Ovary (tissue), 9 donors: Measurements from ENCODE around the gene THRAP3. TPM values are rescaled to one million over a fixed set of nuclear protein-coding genes. Genes with fewer than 3 reads are reported as not detected.

Experiments used
- DNase-seq, 5 donors: peaks; one replicate each; pipeline ENCODE4 v3.0.0-alpha.2; 2019 to 2020
- H3K27ac ChIP-seq, 2 donors: fragments of 200-600 bp; one replicate each; pipeline versions ENCODE4 v1.5.1 to v1.8.0; 2019 to 2022
- H3K27me3 ChIP-seq: fragments of 200-600 bp; one replicate; pipeline ENCODE4 v1.8.0; 2022
- H3K36me3 ChIP-seq: fragments of 200-600 bp; sonication (generic); one replicate; pipeline ENCODE4 v1.5.1; 2019
- H3K4me1 ChIP-seq: one replicate; pipeline ENCODE4 v1.8.1; 2013; ENCODE audit warnings: mild to moderate bottlenecking, moderate library complexity; ENCODE audit not compliant: insufficient read depth
- H3K4me3 ChIP-seq: fragments of 200-600 bp; sonication (generic); one replicate; pipeline ENCODE4 v1.5.1; 2017
- H3K9me3 ChIP-seq, 2 donors: fragments of 200-600 bp in 1 of 2; sonication (generic) in 1 of 2; one replicate each; pipeline versions ENCODE4 v1.5.1 to v1.8.1; 2013 to 2019; ENCODE audit warnings: mild to moderate bottlenecking in 1 of 2, moderate library complexity in 1 of 2
- EP300 ChIP-seq: sonication (generic); formaldehyde crosslinking; IDR thresholded peaks from one replicate; pipeline ENCODE4 v1.6.1; 2017; ENCODE audit warnings: antibody characterized with exemption
- POLR2A ChIP-seq: fragments of 450-650 bp; IDR thresholded peaks from one replicate; pipeline ENCODE4 v1.6.1; 2017; ENCODE audit warnings: antibody characterized with exemption, mild to moderate bottlenecking, moderate library complexity
- WGBS, 3 donors: extraction: QIAGEN DNeasy Blood & Tissue Kit in 1 of 3; methylation state at CpG; one replicate each; pipeline versions ENCODE4 v1.1.5 to v1.1.7; 2013 to 2017; 5-methylcytosine and 5-hydroxymethylcytosine counted together
- intact Hi-C, 4 donors: fragments of 100-400 bp; cut with DNase I; formaldehyde crosslinking; loops; one replicate each; pipeline versions ENCODE4 v1.11.0 to v1.15.1; 2022 to 2023
- polyA plus RNA-seq, 2 donors: library from polyadenylated mRNA; stranded (reverse); fragments of 200-250 nt in 1 of 2; fragments of 350-450 nt in 1 of 2; fragmentation: Illumina TruSeq in 1 of 2; extraction: RNeasy Lipid Tissue Mini Kit (QIAGEN cat#74804) in 1 of 2; gene quantifications; one replicate each; pipeline ENCODE4 v1.2.3, GENCODE V29; 2013 to 2014
- total RNA-seq, 7 donors: library from RNA; depleted of rRNA in 2 of 7; stranded (reverse); fragments of >200 nt in 2 of 7; fragmentation: NEBNext Ultra II Directional in 3 of 7; extraction: Animal tissue kit (Norgen Biotek cat#: 25700) in 3 of 7; gene quantifications; one replicate each; pipeline versions ENCODE4 v1.1.0 to v1.2.4, GENCODE V29; 2016 to 2023
- TF ChIP-seq, protein P1 (sequence below), 3 donors: fragments of 450-650 bp in 2 of 3; fragments of 200-600 bp in 1 of 3; IDR thresholded peaks; one replicate each; pipeline versions ENCODE4 v1.5.1 to v1.8.0; 2016 to 2022; ENCODE audit warnings: antibody characterized with exemption in 3 of 3, mild to moderate bottlenecking in 1 of 3
- donor health status: DM: no; HTN: no; CAD: no; lungs with moderate emphysema.
- donor health status: DM: no; HTN: no; CAD: no.
- donor health status: Bipolar disorder and iron deficiency.
- donor health status: DM: yes; HTN: yes; CAD: no.
- donor health status: DM: no; HTN: no; CAD: no.
- donor health status: DM: yes; HTN: yes; CAD: no.

THRAP3 gene
- total and polyA plus RNA-seq, 9 donors = 40.2 to 109 (median 92.6) TPM

DNA sequence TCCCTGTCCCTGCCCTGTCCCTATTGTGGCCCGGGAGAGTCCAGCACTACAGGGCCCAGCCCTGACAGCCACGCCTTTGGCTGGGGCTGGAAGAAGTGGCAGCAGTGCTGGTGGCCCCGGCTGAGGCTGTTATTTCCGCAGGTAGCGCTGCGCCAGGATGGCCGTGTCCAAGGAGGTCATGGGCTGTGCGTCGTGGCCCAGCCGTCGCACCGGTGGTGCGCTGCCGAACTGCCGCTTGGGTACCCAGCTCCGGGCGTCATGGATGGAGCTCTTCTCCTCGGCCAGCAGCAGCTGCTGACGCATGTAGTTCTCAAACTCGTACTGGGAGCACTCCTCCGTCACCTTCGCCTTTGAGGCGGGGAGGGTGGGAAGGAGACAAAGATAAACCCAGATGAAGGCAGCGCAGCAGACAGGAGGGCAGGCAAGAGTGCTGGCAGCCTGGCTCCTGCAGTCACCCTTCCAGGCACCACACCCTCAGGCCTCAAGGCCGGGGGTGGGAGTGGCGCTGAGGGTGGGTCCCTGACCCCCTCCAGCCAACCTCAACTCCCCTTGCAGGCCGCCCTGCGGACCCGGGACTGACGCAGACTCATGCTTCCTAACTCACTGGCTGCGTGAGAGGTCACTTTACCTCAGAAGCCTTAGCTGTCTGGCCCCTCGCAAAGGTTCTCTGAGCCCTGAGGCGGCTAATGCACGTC is 117.5 kb downstream of the THRAP3 start:
- H3K27ac ChIP-seq = no peak overlapping the region
- intact Hi-C loops = loop anchor here in 3 of 4 donors (5.0 to 10.0 kb wide), 2 partner anchors 73 to 81 kb away; no protein-coding TSS in a partner anchor
- 70 to 82% (median 76%) methylated on average over 34 of the region's 34 CpGs for WGBS, 3 donors
- H3K4me3 ChIP-seq = no peak overlapping the region
- DNase-seq = peak in 1 of 5 donors; percentile 64
- TF ChIP-seq, protein P1, sequence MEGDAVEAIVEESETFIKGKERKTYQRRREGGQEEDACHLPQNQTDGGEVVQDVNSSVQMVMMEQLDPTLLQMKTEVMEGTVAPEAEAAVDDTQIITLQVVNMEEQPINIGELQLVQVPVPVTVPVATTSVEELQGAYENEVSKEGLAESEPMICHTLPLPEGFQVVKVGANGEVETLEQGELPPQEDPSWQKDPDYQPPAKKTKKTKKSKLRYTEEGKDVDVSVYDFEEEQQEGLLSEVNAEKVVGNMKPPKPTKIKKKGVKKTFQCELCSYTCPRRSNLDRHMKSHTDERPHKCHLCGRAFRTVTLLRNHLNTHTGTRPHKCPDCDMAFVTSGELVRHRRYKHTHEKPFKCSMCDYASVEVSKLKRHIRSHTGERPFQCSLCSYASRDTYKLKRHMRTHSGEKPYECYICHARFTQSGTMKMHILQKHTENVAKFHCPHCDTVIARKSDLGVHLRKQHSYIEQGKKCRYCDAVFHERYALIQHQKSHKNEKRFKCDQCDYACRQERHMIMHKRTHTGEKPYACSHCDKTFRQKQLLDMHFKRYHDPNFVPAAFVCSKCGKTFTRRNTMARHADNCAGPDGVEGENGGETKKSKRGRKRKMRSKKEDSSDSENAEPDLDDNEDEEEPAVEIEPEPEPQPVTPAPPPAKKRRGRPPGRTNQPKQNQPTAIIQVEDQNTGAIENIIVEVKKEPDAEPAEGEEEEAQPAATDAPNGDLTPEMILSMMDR (IDR thresholded peaks at IDR 0.05) = no peak
- no peak for TF ChIP-seq EP300
- TF ChIP-seq POLR2A = no peak
- H3K27me3 ChIP-seq = no peaks in the 10 kb centered on the region
- no peaks in the 10 kb centered on the region for H3K36me3 ChIP-seq
- no peaks in the 10 kb centered on the region for H3K4me1 ChIP-seq
- no peaks in the 10 kb centered on the region for H3K9me3 ChIP-seq

DNA sequence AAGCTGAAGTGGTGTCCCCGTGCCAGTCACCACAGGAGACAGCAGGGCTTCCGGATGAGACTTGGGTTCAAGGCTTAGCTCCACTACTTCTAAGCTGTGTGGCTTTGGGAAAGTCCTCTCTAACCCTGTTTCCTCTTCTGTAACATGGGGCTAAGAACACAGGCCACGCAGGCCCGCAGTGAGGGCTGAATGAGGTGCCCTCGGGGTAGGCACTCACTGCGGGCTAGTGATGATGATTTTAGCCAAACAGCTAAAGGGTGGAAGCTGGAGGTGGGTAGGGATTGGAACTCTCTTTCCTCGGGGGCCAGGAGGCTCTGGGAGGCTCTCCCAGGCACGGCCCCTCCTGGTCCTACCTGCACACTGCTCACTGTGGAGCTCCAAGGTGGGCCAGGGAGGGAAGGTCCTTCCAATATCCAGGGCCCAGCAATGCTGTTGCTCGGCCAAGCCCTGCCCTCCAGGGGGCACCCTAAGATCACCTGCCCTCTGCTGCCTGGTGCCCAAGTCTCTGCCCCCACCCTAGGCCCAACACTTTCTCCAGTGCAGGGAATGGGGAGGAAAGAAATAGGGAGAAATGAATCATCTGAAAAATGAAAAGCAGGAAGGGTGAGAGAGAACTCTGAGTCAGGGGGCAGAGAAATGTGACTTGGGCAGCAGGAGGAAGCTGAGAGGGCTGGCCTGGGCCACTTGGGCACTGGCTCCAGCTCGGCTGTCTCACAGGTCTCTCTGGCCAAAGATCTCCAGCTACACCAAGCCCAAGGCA is 118.4 kb downstream of the THRAP3 start:
- Histone ChIP-seq H3K27me3 (no peaks in the 10 kb centered on the region), H3K9me3 (no peaks in the 10 kb centered on the region), H3K27ac (peak overlapping the region; percentile 8 to 13), H3K4me1 (no peaks in the 10 kb centered on the region), H3K36me3 (no peaks in the 10 kb centered on the region), H3K4me3 (no peak overlapping the region)
- 77 to 84% (median 83%) methylated on average over 10 of the region's 10 CpGs for WGBS, 3 donors
- intact Hi-C loops = loop anchor here in 3 of 4 donors (5.0 to 10.0 kb wide), 2 partner anchors 72 to 80 kb away; no protein-coding TSS in a partner anchor
- peak in 2 of 5 donors; percentile 52 to 62 for DNase-seq
- TF ChIP-seq, protein P1 (IDR thresholded peaks at IDR 0.05) = peak in 2 of 3 donors; percentile 37 to 39
- no peak for TF ChIP-seq POLR2A

DNA sequence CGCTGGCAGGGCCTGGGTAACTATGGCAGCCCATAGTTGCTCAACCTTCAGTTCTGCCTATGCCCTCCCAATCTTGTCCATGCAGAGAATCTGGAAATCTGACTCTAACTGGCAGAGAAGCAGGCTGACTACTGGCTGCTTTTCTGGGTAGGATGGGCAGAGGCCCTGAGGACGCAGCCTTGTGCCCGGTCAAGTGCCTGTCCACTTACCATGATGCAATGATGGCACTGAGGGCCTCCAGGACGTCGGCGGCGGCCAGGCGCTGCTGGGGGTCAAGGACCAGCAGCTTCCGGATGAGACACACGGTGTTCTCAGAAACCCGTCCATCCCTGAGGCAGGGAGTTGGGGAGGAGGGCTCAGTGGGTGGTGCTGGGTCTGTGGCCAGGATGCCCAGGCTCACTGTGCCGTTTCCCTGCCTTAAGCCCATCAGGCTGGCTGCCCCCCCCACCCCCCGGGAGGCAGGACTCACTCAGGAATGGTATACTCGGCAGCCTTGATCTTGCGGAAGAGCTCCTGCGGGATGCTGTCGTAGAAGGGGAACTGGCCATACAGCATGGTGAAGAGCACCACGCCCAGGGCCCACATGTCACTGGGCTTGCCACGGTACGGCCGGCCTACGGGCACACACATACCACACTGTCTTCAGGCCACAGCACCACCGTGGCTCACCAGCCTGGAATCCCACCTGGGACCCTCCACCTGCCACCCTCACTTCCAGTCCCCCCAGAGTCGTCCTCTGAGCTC is 119.6 kb downstream of the THRAP3 start:
- intact Hi-C loops = loop anchor here in 3 of 4 donors (5.0 to 10.0 kb wide), 2 partner anchors 71 to 78 kb away; no protein-coding TSS in a partner anchor
- H3K9me3 ChIP-seq = no peaks in the 10 kb centered on the region

DNA sequence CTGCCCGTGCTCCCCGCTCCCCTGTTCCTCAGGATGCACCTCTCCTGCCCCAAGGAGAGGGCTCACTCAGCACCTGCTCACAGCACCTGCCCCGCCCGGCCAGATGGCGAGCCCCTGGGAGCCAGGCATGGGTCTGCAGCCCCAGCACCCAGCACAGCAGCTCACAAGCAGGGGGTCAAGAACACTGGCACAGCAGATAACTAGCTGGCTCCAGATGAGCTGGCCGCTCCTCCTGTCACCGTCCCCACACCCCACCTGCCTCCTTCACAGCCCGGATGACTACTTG is 120.1 kb downstream of the THRAP3 start:
- Histone ChIP-seq H3K27me3 (no peaks in the 10 kb centered on the region), H3K9me3 (no peaks in the 10 kb centered on the region), H3K36me3 (no peaks in the 10 kb centered on the region), H3K4me3 (no peak overlapping the region), H3K27ac (no peak overlapping the region), H3K4me1 (no peaks in the 10 kb centered on the region)
- TF ChIP-seq POLR2A (no peak), EP300 (no peak)
- TF ChIP-seq, protein P1 (IDR thresholded peaks at IDR 0.05) = no peak
- intact Hi-C loops = loop anchor here in 3 of 4 donors (5.0 to 10.0 kb wide), 2 partner anchors 70 to 78 kb away; no protein-coding TSS in a partner anchor
- no peak for DNase-seq
- WGBS, 3 donors = 88 to 97% (median 93%) methylated on average over 8 of the region's 8 CpGs

More for the DNA sequence above, 119.6 kb downstream of the THRAP3 start:
- Histone ChIP-seq H3K4me1 (no peaks in the 10 kb centered on the region), H3K27me3 (no peaks in the 10 kb centered on the region), H3K4me3 (no peak overlapping the region), H3K27ac (no peak overlapping the region), H3K36me3 (no peaks in the 10 kb centered on the region)
- DNase-seq = no peak
- TF ChIP-seq EP300 (no peak), POLR2A (no peak)
- TF ChIP-seq, protein P1 (IDR thresholded peaks at IDR 0.05) = no peak
- WGBS, 3 donors = 87 to 92% (median 91%) methylated on average over 20 to 24 of the region's 24 CpGs
